WTC11 (cell line): ENCODE data around the gene UIMC1. TPM values are rescaled to one million over a fixed set of nuclear protein-coding genes. Genes with fewer than 3 reads are reported as not detected.

ENCODE experiments used
- ATAC-seq: fragments of 200-7000 bp; cut with Tn5 transposase; 2 replicates; pipeline ENCODE4 v1.10.0; 2021; ENCODE audit warnings: mild to moderate bottlenecking, moderate library complexity
- CTCF ChIA-PET: fragments of 300-600 bp; sonication (Branson Sonifier 250); formaldehyde crosslinking; loops from one replicate; lab custom pipeline; 2021; ENCODE audit warnings: antibody characterized with exemption; lab: Charles Lee
- POLR2A ChIA-PET: fragments of 350-600 bp; sonication (Branson Sonifier 250); formaldehyde crosslinking; loops from one replicate; lab custom pipeline; 2021; ENCODE audit warnings: antibody characterized with exemption; lab: Charles Lee
- DNase-seq: peaks from one replicate; pipeline ENCODE4 v3.0.0; 2021; ENCODE audit warnings: low spot score
- H3K27ac Mint-ChIP-seq: 2 replicates; pipeline ENCODE4 v1.8.0; 2021; ENCODE audit warnings: mixed read lengths
- H3K27me3 Mint-ChIP-seq: 2 replicates; pipeline ENCODE4 v1.8.0; 2021; ENCODE audit warnings: low read depth, mild to moderate bottlenecking, moderate library complexity, mixed read lengths
- H3K36me3 Mint-ChIP-seq: 2 replicates; pipeline ENCODE4 v1.8.0; 2021; ENCODE audit warnings: mixed read lengths
- H3K4me1 Mint-ChIP-seq: 2 replicates; pipeline ENCODE4 v1.8.0; 2022; ENCODE audit warnings: mixed read lengths
- H3K4me3 Mint-ChIP-seq: 2 replicates; pipeline ENCODE4 v1.8.0; 2021; ENCODE audit warnings: mild to moderate bottlenecking, moderate library complexity, mixed read lengths
- H3K9me3 Mint-ChIP-seq: 2 replicates; pipeline ENCODE4 v1.8.0; 2021; ENCODE audit warnings: mixed read lengths
- ETV6 ChIP-seq: sonication (generic); formaldehyde crosslinking; IDR thresholded peaks from 2 replicates; pipeline ENCODE4 v1.8.1; 2022; ENCODE audit warnings: mild to moderate bottlenecking, missing genetic modification reagents
- FOXJ3 ChIP-seq: sonication (generic); formaldehyde crosslinking; IDR thresholded peaks from 2 replicates; pipeline ENCODE4 v1.9.0; 2021; ENCODE audit warnings: missing genetic modification reagents, mild to moderate bottlenecking, borderline replicate concordance
- GABPB1 ChIP-seq: sonication (generic); formaldehyde crosslinking; IDR thresholded peaks from 2 replicates; pipeline ENCODE4 v1.8.1; 2023; ENCODE audit warnings: mild to moderate bottlenecking, missing genetic modification reagents
- HMGA2 ChIP-seq: fragments of 250-450 bp; sonication (Bioruptor Pico); IDR thresholded peaks from 2 replicates; pipeline ENCODE4 v1.4.0; 2021; ENCODE audit warnings: mild to moderate bottlenecking, moderate library complexity
- NFYB ChIP-seq: sonication (generic); formaldehyde crosslinking; conservative IDR thresholded peaks from 2 replicates; pipeline ENCODE4 v1.8.0; 2022; ENCODE audit warnings: low read depth, missing genetic modification reagents
- RELA ChIP-seq: sonication (generic); formaldehyde crosslinking; IDR thresholded peaks from 2 replicates; pipeline ENCODE4 v1.8.1; 2022; ENCODE audit warnings: missing genetic modification reagents, mild to moderate bottlenecking, borderline replicate concordance
- SP1 ChIP-seq: sonication (generic); formaldehyde crosslinking; conservative IDR thresholded peaks from 2 replicates; pipeline ENCODE4 v1.8.1; 2022; ENCODE audit warnings: missing genetic modification reagents
- ZNF317 ChIP-seq: sonication (generic); formaldehyde crosslinking; IDR thresholded peaks from 2 replicates; pipeline ENCODE4 v1.8.1; 2023; ENCODE audit warnings: low read depth, mild to moderate bottlenecking, moderate library complexity, missing genetic modification reagents, borderline replicate concordance
- ZNF423 ChIP-seq: fragments of 250-450 bp; sonication (Bioruptor Pico); IDR thresholded peaks from 2 replicates; pipeline ENCODE4 v2.1.2; 2022; ENCODE audit warnings: mild to moderate bottlenecking, moderate library complexity
- ZNF671 ChIP-seq: fragments of 250-450 bp; sonication (Bioruptor Pico); IDR thresholded peaks from 2 replicates; pipeline ENCODE4 v1.8.0; 2021; ENCODE audit warnings: mild to moderate bottlenecking
- total RNA-seq: library from RNA; stranded (reverse); gene quantifications from 3 replicates; pipeline ENCODE4 v1.2.3, GENCODE V29; 2021
- TF ChIP-seq, protein P1 (sequence below): sonication (generic); formaldehyde crosslinking; IDR thresholded peaks from 2 replicates; pipeline ENCODE4 v1.8.1; 2022; ENCODE audit warnings: low read depth, missing genetic modification reagents, borderline replicate concordance
- TF ChIP-seq, protein P2 (sequence below): sonication (generic); formaldehyde crosslinking; IDR thresholded peaks from 2 replicates; pipeline ENCODE4 v1.8.1; 2022; ENCODE audit warnings: low read depth, mild to moderate bottlenecking, moderate library complexity, missing genetic modification reagents, borderline replicate concordance
- TF ChIP-seq, protein P3 (sequence below): sonication (generic); formaldehyde crosslinking; IDR thresholded peaks from 2 replicates; pipeline ENCODE4 v1.8.1; 2022; ENCODE audit warnings: mild to moderate bottlenecking, missing genetic modification reagents, moderate library complexity, borderline replicate concordance
- TF ChIP-seq, protein P4 (sequence below): sonication (generic); formaldehyde crosslinking; IDR thresholded peaks from 2 replicates; pipeline ENCODE4 v1.8.0; 2023; ENCODE audit warnings: missing genetic modification reagents, mild to moderate bottlenecking, borderline replicate concordance
- TF ChIP-seq, protein P5 (sequence below): sonication (generic); formaldehyde crosslinking; IDR thresholded peaks from 2 replicates; pipeline ENCODE4 v1.8.1; 2023; ENCODE audit warnings: mild to moderate bottlenecking, missing genetic modification reagents, moderate library complexity
- TF ChIP-seq, protein P6 (sequence below): sonication (generic); formaldehyde crosslinking; IDR thresholded peaks from 2 replicates; pipeline ENCODE4 v1.8.0; 2023; ENCODE audit warnings: mild to moderate bottlenecking, missing genetic modification reagents
- TF ChIP-seq, protein P7 (sequence below): sonication (generic); formaldehyde crosslinking; conservative IDR thresholded peaks from 2 replicates; pipeline ENCODE4 v1.8.1; 2022; ENCODE audit warnings: mild to moderate bottlenecking, missing genetic modification reagents
- TF ChIP-seq, protein P8 (sequence below): sonication (generic); formaldehyde crosslinking; IDR thresholded peaks from 2 replicates; pipeline ENCODE4 v1.8.1; 2023; ENCODE audit warnings: mild to moderate bottlenecking, missing genetic modification reagents, borderline replicate concordance

Gene UIMC1
- total RNA-seq, 1 experiment from 2014 or later: 48.0 TPM

DNA sequence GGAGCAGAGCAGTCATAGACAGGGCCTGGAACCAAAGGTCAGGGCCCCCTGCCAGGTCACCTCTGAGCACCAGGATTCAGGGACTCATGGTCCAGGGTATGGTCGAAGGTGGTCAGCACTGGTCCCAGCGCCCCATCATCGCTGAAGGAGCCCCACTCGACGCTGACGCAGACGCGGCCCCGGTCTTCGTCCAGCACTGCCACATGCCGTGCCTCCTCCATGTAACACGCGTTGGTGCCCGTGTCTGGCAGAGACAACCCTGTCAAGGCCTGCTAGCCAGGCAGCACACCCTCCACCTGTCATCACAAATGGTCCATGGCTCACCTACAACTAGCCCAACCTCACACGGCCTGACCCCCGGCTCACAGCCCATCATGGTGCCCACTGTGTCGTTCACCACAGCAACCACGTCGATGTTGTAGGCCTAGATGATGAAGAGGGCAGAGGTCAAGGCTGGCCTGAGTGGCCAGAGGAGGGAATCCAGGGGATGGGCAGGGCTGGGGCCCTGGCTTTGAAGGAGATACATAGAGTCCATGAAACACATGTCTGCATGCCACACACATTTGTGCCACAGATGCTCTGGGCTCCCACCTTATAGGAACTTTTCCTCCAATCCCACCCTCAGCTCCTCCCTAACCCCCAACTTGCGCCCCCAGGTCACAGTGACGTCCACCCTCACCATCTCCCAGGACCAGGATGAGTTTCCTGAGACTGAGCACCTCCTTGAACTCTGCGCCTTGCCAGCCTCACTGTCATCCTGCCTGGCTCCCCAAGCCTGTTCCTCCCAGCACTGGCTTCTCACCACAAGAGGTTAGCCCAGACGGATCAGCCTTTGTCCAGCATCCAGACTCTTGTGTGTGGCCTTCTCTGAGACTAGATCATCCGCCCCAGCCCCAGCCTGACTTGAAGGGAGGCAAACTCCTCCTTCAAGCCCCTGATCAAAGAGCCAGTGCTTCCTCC lies 117.0 kb downstream of the UIMC1 start (continued):
- TF ChIP-seq ZNF317: no peak
- TF ChIP-seq, protein P1, sequence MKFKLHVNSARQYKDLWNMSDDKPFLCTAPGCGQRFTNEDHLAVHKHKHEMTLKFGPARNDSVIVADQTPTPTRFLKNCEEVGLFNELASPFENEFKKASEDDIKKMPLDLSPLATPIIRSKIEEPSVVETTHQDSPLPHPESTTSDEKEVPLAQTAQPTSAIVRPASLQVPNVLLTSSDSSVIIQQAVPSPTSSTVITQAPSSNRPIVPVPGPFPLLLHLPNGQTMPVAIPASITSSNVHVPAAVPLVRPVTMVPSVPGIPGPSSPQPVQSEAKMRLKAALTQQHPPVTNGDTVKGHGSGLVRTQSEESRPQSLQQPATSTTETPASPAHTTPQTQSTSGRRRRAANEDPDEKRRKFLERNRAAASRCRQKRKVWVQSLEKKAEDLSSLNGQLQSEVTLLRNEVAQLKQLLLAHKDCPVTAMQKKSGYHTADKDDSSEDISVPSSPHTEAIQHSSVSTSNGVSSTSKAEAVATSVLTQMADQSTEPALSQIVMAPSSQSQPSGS (CRISPR knock-in tag): no peak

DNA sequence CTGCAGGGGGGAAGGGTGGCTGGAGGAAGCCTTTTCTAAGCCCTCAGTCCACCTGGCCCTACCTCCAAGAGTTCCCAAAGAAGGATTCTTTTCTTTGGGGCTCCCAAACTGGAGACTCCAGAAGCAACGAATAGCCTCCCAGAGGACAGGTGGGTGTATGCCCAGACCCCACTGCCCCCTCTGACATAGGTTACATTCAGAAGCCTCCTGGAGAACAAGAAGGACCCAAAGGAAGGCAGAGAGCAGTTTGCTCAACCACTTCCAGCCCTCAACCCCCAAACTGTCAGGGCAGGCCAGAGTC lies 117.8 kb downstream of the UIMC1 start:
- Mint-ChIP-seq H3K9me3 (no peaks in the 10 kb centered on the region), H3K4me3 (no peak overlapping the region), H3K4me1 (no peaks in the 10 kb centered on the region), H3K36me3 (no peaks in the 10 kb centered on the region), H3K27me3 (no peaks in the 10 kb centered on the region; the same call in 1 of the 2 replicates), H3K27ac (no peak overlapping the region)
- POLR2A ChIA-PET: no interaction called here
- ATAC-seq: no peak
- no peak for DNase-seq
- CTCF ChIA-PET: interaction anchor here (0.5 to 1.1 kb wide), 2 partner anchors 108 to 229 kb away, joined by 4 to 5 read pairs; no protein-coding TSS in a partner anchor
- TF ChIP-seq HMGA2 (CRISPR knock-in tag) (no peak), FOXJ3 (no peak), ETV6 (CRISPR knock-in tag) (no peak), ZNF423 (CRISPR knock-in tag) (no peak), SP1 (no peak), ZNF671 (CRISPR knock-in tag) (no peak), RELA (no peak), GABPB1 (CRISPR knock-in tag) (no peak), ZNF317 (no peak), NFYB (no peak)
- TF ChIP-seq, protein P2, sequence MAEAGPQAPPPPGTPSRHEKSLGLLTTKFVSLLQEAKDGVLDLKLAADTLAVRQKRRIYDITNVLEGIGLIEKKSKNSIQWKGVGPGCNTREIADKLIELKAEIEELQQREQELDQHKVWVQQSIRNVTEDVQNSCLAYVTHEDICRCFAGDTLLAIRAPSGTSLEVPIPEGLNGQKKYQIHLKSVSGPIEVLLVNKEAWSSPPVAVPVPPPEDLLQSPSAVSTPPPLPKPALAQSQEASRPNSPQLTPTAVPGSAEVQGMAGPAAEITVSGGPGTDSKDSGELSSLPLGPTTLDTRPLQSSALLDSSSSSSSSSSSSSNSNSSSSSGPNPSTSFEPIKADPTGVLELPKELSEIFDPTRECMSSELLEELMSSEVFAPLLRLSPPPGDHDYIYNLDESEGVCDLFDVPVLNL (CRISPR knock-in tag): no peak
- TF ChIP-seq, protein P3, sequence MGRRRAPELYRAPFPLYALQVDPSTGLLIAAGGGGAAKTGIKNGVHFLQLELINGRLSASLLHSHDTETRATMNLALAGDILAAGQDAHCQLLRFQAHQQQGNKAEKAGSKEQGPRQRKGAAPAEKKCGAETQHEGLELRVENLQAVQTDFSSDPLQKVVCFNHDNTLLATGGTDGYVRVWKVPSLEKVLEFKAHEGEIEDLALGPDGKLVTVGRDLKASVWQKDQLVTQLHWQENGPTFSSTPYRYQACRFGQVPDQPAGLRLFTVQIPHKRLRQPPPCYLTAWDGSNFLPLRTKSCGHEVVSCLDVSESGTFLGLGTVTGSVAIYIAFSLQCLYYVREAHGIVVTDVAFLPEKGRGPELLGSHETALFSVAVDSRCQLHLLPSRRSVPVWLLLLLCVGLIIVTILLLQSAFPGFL (CRISPR knock-in tag): no peak
- TF ChIP-seq, protein P4, sequence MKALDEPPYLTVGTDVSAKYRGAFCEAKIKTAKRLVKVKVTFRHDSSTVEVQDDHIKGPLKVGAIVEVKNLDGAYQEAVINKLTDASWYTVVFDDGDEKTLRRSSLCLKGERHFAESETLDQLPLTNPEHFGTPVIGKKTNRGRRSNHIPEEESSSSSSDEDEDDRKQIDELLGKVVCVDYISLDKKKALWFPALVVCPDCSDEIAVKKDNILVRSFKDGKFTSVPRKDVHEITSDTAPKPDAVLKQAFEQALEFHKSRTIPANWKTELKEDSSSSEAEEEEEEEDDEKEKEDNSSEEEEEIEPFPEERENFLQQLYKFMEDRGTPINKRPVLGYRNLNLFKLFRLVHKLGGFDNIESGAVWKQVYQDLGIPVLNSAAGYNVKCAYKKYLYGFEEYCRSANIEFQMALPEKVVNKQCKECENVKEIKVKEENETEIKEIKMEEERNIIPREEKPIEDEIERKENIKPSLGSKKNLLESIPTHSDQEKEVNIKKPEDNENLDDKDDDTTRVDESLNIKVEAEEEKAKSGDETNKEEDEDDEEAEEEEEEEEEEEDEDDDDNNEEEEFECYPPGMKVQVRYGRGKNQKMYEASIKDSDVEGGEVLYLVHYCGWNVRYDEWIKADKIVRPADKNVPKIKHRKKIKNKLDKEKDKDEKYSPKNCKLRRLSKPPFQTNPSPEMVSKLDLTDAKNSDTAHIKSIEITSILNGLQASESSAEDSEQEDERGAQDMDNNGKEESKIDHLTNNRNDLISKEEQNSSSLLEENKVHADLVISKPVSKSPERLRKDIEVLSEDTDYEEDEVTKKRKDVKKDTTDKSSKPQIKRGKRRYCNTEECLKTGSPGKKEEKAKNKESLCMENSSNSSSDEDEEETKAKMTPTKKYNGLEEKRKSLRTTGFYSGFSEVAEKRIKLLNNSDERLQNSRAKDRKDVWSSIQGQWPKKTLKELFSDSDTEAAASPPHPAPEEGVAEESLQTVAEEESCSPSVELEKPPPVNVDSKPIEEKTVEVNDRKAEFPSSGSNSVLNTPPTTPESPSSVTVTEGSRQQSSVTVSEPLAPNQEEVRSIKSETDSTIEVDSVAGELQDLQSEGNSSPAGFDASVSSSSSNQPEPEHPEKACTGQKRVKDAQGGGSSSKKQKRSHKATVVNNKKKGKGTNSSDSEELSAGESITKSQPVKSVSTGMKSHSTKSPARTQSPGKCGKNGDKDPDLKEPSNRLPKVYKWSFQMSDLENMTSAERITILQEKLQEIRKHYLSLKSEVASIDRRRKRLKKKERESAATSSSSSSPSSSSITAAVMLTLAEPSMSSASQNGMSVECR (CRISPR knock-in tag): no peak
- TF ChIP-seq, protein P5, sequence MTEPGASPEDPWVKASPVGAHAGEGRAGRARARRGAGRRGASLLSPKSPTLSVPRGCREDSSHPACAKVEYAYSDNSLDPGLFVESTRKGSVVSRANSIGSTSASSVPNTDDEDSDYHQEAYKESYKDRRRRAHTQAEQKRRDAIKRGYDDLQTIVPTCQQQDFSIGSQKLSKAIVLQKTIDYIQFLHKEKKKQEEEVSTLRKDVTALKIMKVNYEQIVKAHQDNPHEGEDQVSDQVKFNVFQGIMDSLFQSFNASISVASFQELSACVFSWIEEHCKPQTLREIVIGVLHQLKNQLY: no peak
- TF ChIP-seq, protein P6, sequence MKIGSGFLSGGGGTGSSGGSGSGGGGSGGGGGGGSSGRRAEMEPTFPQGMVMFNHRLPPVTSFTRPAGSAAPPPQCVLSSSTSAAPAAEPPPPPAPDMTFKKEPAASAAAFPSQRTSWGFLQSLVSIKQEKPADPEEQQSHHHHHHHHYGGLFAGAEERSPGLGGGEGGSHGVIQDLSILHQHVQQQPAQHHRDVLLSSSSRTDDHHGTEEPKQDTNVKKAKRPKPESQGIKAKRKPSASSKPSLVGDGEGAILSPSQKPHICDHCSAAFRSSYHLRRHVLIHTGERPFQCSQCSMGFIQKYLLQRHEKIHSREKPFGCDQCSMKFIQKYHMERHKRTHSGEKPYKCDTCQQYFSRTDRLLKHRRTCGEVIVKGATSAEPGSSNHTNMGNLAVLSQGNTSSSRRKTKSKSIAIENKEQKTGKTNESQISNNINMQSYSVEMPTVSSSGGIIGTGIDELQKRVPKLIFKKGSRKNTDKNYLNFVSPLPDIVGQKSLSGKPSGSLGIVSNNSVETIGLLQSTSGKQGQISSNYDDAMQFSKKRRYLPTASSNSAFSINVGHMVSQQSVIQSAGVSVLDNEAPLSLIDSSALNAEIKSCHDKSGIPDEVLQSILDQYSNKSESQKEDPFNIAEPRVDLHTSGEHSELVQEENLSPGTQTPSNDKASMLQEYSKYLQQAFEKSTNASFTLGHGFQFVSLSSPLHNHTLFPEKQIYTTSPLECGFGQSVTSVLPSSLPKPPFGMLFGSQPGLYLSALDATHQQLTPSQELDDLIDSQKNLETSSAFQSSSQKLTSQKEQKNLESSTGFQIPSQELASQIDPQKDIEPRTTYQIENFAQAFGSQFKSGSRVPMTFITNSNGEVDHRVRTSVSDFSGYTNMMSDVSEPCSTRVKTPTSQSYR (CRISPR knock-in tag): no peak
- TF ChIP-seq, protein P7, sequence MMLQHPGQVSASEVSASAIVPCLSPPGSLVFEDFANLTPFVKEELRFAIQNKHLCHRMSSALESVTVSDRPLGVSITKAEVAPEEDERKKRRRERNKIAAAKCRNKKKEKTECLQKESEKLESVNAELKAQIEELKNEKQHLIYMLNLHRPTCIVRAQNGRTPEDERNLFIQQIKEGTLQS (CRISPR knock-in tag): no peak
- TF ChIP-seq, protein P8, sequence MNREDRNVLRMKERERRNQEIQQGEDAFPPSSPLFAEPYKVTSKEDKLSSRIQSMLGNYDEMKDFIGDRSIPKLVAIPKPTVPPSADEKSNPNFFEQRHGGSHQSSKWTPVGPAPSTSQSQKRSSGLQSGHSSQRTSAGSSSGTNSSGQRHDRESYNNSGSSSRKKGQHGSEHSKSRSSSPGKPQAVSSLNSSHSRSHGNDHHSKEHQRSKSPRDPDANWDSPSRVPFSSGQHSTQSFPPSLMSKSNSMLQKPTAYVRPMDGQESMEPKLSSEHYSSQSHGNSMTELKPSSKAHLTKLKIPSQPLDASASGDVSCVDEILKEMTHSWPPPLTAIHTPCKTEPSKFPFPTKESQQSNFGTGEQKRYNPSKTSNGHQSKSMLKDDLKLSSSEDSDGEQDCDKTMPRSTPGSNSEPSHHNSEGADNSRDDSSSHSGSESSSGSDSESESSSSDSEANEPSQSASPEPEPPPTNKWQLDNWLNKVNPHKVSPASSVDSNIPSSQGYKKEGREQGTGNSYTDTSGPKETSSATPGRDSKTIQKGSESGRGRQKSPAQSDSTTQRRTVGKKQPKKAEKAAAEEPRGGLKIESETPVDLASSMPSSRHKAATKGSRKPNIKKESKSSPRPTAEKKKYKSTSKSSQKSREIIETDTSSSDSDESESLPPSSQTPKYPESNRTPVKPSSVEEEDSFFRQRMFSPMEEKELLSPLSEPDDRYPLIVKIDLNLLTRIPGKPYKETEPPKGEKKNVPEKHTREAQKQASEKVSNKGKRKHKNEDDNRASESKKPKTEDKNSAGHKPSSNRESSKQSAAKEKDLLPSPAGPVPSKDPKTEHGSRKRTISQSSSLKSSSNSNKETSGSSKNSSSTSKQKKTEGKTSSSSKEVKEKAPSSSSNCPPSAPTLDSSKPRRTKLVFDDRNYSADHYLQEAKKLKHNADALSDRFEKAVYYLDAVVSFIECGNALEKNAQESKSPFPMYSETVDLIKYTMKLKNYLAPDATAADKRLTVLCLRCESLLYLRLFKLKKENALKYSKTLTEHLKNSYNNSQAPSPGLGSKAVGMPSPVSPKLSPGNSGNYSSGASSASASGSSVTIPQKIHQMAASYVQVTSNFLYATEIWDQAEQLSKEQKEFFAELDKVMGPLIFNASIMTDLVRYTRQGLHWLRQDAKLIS: no peak
